ENCODE results near the gene NEDD4L.
"Not testable (repeated sequence)": the region's sequence is repeated elsewhere in the genome, so short reads cannot be mapped to it uniquely, and the experiment has no call there.

NEDD4L gene

DNA sequence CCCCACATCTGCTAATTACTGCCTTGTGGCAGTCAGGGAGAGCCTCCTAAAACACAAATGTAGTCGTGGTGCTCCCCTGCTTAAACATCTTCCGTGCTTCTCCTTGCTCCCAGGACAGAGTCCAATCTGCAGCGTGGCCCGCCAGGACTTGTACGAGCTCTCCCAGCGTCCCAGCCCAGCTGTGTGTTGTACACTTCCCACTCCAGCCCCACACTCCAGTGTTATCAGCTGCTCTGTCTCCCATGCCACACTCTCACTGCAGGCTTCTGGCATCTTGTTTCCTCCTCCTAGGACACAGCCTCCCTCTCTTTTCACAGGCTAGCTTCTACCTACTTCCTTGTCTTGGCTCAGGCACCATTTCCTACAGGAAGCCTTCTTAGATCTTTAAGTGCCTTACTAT is 385.4 kb downstream of the NEDD4L start:
- Histone ChIP-seq H3K27ac (ENCODE audit: low read depth, low read length) (no peak overlapping the region), H3K79me2 (ENCODE audit: insufficient read depth, low read length) (no peaks in the 10 kb centered on the region), H3F3A (ENCODE audit: insufficient read depth) (no peaks in the 10 kb centered on the region), H3K27me3 (ENCODE audit: low read length) (no peaks in the 10 kb centered on the region), H3K9ac (ENCODE audit: low read length) (no peak overlapping the region), H3K4me2 (ENCODE audit: low read depth, low read length, poor library complexity, severe bottlenecking) (no peak overlapping the region), H3K4me3 (ENCODE audit: insufficient read depth, low read length, poor library complexity, severe bottlenecking) (no peak overlapping the region), H3K36me3 (ENCODE audit: low read length) (no peaks in the 10 kb centered on the region), H3K9me2 (replicated peaks; ENCODE audit: insufficient read depth, low read length) (no peaks in the 10 kb centered on the region), H4K20me1 (ENCODE audit: low read depth, low read length) (no peaks in the 10 kb centered on the region), H2AFZ (ENCODE audit: low read depth, low read length, severe bottlenecking) (no peak overlapping the region), H3K9me3 (ENCODE audit: insufficient read depth, low read length) (no peaks in the 10 kb centered on the region)
- TF ChIP-seq EZH2phosphoT487 (conservative IDR thresholded peaks at IDR 0.05; ENCODE audit: low read length) (no peak), CTCF (IDR thresholded peaks at IDR 0.05; ENCODE audit: insufficient read depth, low read length, poor library complexity, severe bottlenecking) (no peak)

- Histone ChIP-seq H4K20me1 (ENCODE audit: low read depth, low read length) (no peaks in the 10 kb centered on the region), H3K79me2 (ENCODE audit: insufficient read depth, low read length) (no peaks in the 10 kb centered on the region), H3K9me3 (ENCODE audit: insufficient read depth, low read length) (no peaks in the 10 kb centered on the region), H3K27ac (ENCODE audit: low read depth, low read length) (no peak overlapping the region), H3K9me2 (replicated peaks; ENCODE audit: insufficient read depth, low read length) (no peaks in the 10 kb centered on the region), H3K4me3 (ENCODE audit: insufficient read depth, low read length, poor library complexity, severe bottlenecking) (no peak overlapping the region), H3K4me2 (ENCODE audit: low read depth, low read length, poor library complexity, severe bottlenecking) (no peak overlapping the region), H3K27me3 (ENCODE audit: low read length) (no peaks in the 10 kb centered on the region), H3K36me3 (ENCODE audit: low read length) (no peaks in the 10 kb centered on the region), H3F3A (ENCODE audit: insufficient read depth) (no peaks in the 10 kb centered on the region), H3K9ac (ENCODE audit: low read length) (no peak overlapping the region), H2AFZ (ENCODE audit: low read depth, low read length, severe bottlenecking) (no peak overlapping the region)
- TF ChIP-seq CTCF (IDR thresholded peaks at IDR 0.05; ENCODE audit: insufficient read depth, low read length, poor library complexity, severe bottlenecking) (no peak), EZH2phosphoT487 (conservative IDR thresholded peaks at IDR 0.05; ENCODE audit: low read length) (no peak)
Measured at GRCh38 chr18:58431215-58431614, 387.2 kb downstream of the NEDD4L start.

- H3K9ac ChIP-seq (ENCODE audit: low read length), result no peak overlapping the region
- H3K4me2 ChIP-seq (ENCODE audit: low read depth, low read length, poor library complexity, severe bottlenecking), result no peak overlapping the region
- no peak overlapping the region for H2AFZ ChIP-seq (ENCODE audit: low read depth, low read length, severe bottlenecking)
- H3K36me3 ChIP-seq (ENCODE audit: low read length), result no peaks in the 10 kb centered on the region
- H3F3A ChIP-seq (ENCODE audit: insufficient read depth), result no peaks in the 10 kb centered on the region
- H4K20me1 ChIP-seq (ENCODE audit: low read depth, low read length), result no peaks in the 10 kb centered on the region
- no peaks in the 10 kb centered on the region for H3K9me3 ChIP-seq (ENCODE audit: insufficient read depth, low read length)
- no peak for TF ChIP-seq EZH2phosphoT487 (conservative IDR thresholded peaks at IDR 0.05; ENCODE audit: low read length)
- no peak for TF ChIP-seq CTCF (IDR thresholded peaks at IDR 0.05; ENCODE audit: insufficient read depth, low read length, poor library complexity, severe bottlenecking)
- H3K4me3 ChIP-seq (ENCODE audit: insufficient read depth, low read length, poor library complexity, severe bottlenecking), result no peak overlapping the region
- H3K27me3 ChIP-seq (ENCODE audit: low read length), result no peaks in the 10 kb centered on the region
- H3K79me2 ChIP-seq (ENCODE audit: insufficient read depth, low read length), result no peaks in the 10 kb centered on the region
- no peak overlapping the region for H3K27ac ChIP-seq (ENCODE audit: low read depth, low read length)
- H3K9me2 ChIP-seq (replicated peaks; ENCODE audit: insufficient read depth, low read length), result no peaks in the 10 kb centered on the region
Measured at GRCh38 chr18:58432050-58432727, 388.2 kb downstream of the NEDD4L start.

DNA sequence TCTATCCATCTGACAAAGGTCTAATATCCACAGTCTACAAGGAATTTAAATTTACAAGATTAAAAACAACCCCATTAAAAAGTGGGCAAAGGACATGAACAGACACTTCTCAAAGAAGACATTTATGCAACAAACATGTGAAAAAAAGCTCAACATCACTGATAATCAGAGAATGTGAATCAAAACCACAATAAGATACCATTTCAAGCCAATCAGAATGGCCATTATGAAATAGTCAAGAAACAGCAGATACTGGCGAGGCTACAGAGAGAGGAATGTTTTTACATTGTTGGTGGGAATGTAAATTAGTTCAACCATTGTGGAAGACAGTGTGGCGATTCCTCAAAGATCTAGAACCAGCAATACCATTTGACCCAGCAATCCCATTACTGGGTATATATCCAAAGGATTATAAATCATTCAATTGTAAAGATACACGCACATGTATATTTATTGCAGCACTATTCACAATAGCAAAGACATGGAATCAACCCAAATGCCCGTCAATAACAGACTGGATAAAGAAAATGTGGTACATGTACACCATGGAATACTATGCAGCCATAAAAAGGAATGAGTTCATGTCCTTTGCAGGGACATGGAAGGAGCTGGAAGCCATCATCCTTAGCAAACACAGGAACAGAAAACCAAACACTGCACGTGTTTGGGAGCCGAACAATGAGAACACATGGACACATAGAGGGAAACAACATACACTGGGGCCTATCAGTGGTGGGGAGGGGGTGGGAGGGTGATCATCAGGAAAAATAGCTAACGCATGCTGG is 391.4 kb downstream of the NEDD4L start:
- H3K4me3 ChIP-seq (ENCODE audit: insufficient read depth, low read length, poor library complexity, severe bottlenecking); H3K4me2 ChIP-seq (ENCODE audit: low read depth, low read length, poor library complexity, severe bottlenecking); H4K20me1 ChIP-seq (ENCODE audit: low read depth, low read length); H3F3A ChIP-seq (ENCODE audit: insufficient read depth); H3K9ac ChIP-seq (ENCODE audit: low read length); H3K9me2 ChIP-seq (replicated peaks; ENCODE audit: insufficient read depth, low read length); H3K36me3 ChIP-seq (ENCODE audit: low read length); H3K79me2 ChIP-seq (ENCODE audit: insufficient read depth, low read length); H3K27me3 ChIP-seq (ENCODE audit: low read length); H2AFZ ChIP-seq (ENCODE audit: low read depth, low read length, severe bottlenecking); H3K9me3 ChIP-seq (ENCODE audit: insufficient read depth, low read length); H3K27ac ChIP-seq (ENCODE audit: low read depth, low read length): not testable (repeated sequence)
